Measurements from ENCODE around the gene FBXW10B. TPM values are rescaled to one million over a fixed set of nuclear protein-coding genes. Genes with fewer than 3 reads are reported as not detected.
"Not testable (repeated sequence)": the region's sequence is repeated elsewhere in the genome, so short reads cannot be mapped to it uniquely, and the experiment has no call there.

Gene FBXW10B
- total RNA-seq, 2 experiments from 2014 or later, result 0.21 to 0.82 TPM

DNA sequence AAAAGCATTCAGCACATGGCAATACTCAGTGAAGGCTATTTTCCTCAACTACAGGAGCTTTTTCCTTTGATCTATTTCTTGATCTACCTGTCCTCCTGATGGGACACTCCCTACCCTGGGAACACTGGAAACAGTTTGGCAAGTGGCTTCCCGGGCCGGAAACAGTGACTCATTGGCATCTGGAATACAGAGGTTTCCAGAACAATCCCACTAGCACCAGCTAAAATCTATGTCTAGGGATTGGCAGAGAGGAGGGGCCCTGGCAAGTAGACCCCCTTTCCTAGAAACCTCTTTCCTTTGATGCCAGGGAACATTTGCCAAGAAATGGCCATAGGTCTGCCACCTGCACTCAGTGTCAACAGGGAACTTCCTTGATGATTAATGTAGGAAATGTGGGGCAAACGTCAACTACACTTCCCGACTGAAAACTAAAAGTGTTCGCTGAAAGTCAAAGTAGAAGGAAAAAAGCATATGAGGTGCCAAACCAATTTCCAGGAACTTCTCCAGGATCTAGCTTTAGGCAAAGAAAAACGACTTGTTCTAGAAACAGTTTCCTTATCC, 30.4 kb upstream of the FBXW10B start:
- DNase-seq, result no peak
- no peak overlapping the region for H3K27ac Mint-ChIP-seq
- H3K9me3 Mint-ChIP-seq, result no peaks in the 10 kb centered on the region
- H3K4me3 Mint-ChIP-seq, result no peak overlapping the region
- H3K36me3 Mint-ChIP-seq, result peaks cover 14% of the 10 kb centered on the region
- no peaks in the 10 kb centered on the region for H3K27me3 Mint-ChIP-seq
- H3K4me1 Mint-ChIP-seq, result peaks cover 9% of the 10 kb centered on the region

DNA sequence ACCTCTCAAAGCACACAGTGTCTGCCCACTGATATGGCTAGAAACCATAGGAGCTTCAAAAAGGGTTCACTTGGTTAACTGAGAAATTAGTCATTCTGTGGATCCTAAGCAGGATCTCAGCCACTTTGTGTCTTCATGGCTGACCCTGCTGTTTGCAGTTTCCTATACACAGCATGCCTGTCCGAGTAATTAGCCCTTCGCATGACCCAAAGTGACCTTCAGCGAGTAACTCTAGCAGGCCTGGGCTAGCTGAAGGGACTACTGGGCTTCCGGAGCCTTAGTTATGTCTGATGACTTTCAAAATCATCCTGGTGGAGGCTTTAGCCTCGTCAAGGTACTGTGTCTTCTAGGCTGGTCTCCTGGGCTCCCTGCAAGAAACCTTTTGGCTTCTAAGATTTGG, 28.9 kb upstream of the FBXW10B start:
- Mint-ChIP-seq H3K27ac (no peak overlapping the region), H3K27me3 (no peaks in the 10 kb centered on the region)
- DNase-seq, result no peak

DNA sequence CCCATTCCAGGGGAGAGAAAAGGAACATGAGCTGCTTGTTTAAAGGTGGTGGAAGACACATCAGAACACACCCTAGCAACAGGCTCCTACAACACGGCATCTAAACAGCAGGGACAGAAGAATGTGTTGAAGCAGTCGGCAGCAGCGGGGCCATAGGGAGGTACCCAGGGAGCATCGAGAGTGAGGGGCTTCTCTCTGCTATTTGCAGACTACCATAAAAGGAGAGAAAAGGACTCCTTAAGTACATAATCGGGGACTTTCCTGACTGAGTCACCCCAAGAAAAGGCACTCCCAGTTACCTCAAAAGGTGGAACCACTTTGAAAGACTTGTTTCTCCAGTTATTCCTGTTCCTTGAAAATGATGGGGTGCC, 26.4 kb upstream of the FBXW10B start:
- H3K4me3 Mint-ChIP-seq, H3K27me3 Mint-ChIP-seq, H3K27ac Mint-ChIP-seq, H3K4me1 Mint-ChIP-seq, DNase-seq, H3K9me3 Mint-ChIP-seq: not testable (repeated sequence)
- peaks cover 10% of the 10 kb centered on the region for H3K36me3 Mint-ChIP-seq

More for the DNA sequence above, 28.9 kb upstream of the FBXW10B start:
- Mint-ChIP-seq H3K9me3 (no peaks in the 10 kb centered on the region), H3K36me3 (peaks cover 10% of the 10 kb centered on the region), H3K4me1 (peaks cover 9% of the 10 kb centered on the region), H3K4me3 (no peak overlapping the region)

DNA sequence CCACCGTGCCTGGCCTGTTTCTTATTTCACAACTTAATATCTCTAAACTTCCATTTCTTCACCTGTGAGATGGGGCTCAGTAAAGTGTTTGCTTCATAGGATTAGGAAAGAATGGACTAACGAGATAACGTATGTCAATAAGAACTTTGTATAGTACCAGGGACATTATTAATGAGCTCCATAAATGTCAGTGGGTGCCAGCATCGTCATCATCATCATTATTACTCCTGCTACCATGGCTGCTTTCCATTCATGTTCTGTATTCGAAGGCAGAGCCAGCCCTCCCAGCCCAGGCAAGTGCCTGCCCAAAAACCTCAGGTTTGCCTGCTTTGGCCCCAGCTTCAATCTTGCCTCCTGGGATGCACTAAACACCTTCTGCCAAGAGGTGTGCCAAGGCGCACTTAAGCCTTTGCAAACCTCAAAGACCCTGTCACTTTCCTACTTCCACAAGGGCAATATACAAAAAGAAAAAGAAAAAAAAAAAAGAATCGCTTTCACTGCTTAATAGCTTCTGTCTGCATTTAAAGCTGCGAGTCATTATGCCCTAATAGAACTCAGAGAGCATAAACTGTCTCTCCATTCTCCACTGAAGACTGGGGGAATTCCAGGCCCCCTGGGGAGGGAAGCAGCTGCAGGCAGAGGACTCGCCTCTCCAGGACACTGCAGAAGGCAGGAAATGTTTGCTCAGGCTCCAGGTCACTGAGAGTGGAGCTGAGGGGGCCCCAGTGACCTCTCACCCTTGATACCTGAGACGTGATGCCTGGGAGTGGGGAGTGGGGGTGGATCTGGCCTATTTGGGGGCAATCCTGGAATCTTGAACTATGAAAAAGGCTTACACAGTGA, 25.8 kb upstream of the FBXW10B start:
- not testable (repeated sequence) for DNase-seq, H3K27me3 Mint-ChIP-seq, H3K4me1 Mint-ChIP-seq, H3K27ac Mint-ChIP-seq, H3K9me3 Mint-ChIP-seq, H3K4me3 Mint-ChIP-seq
- H3K36me3 Mint-ChIP-seq, result peaks cover 12% of the 10 kb centered on the region

DNA sequence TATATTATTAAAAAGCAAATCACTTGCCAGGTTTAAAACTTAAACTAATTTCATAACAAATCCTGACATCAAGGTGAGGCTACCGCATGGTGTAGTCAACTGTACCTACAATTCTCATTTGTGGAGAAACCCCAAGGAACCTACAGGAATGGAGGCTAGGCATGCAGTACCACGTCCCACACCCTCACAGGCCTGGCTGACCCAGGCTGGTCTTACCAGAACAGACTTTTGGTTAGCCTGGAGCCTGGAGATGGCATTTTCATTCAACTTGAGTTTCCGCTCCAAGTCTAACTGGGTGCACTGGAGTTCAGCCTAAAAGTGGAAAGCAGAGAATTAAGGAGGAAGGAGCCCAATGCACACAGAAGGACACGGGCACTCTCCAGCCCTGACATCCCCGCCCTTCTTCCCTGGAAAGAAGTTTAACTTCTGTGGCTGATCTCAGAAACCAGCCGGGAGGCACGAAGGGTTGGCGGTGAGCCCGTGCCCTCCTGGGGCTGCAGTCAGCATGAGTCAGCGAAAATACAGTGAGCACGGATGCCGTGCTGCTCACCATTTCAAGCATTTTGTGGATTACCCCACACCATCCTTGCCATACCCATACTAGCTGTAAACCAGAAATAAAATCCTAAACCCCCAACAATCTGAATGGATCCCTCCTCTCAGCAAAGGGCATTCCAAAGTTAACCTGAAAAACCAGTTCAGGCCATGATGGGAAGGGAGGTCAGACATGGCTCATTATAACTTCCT, 23.2 kb upstream of the FBXW10B start:
- H3K4me3 Mint-ChIP-seq, H3K9me3 Mint-ChIP-seq, DNase-seq, H3K4me1 Mint-ChIP-seq, H3K27me3 Mint-ChIP-seq, H3K27ac Mint-ChIP-seq: not testable (repeated sequence)
- peaks cover 15% of the 10 kb centered on the region for H3K36me3 Mint-ChIP-seq

DNA sequence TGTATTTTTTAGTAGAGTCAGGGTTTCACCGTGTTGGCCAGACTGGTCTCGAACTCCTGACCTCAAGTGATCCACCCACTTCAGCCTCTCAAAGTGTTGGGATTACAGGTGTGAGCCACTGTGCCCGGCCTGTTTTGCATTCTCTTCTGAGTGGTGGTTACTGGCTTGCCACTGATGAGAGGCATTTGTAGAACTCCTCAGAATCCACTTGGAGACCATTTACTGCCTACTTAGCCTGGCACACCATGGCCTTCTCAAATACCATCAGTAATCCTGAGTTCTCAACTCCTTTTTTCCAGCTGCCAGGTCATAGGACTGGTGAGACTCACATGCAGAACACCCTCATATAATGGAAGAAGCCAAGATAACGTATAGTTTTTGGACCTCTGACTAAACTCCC, 22.5 kb upstream of the FBXW10B start:
- not testable (repeated sequence) for H3K4me3 Mint-ChIP-seq

DNA sequence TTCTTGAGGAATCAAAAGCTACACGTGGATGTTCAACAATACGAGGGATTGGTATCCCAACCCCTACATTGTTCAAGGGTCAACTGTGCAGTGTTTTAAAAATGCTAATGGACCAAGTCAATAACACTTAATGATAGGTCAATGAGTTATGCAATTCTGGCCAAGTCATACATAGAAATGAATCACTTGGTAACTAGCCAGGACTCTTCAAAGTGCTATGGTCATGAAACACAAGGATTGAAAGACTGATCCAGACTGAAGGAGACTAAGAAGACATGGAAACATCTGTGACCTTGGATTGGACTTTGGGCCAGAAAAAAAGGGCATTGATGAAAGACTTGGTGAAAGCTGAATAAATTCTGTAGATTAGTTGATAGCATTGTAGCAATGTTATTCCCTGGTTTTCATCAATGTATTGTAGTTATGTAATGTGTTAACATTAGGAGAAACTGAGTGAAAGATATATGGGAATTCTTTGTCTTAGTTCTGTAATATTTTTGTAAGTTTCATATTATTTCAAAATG, 11.5 kb upstream of the FBXW10B start:
- H3K9me3 Mint-ChIP-seq, H3K27ac Mint-ChIP-seq, DNase-seq, H3K4me3 Mint-ChIP-seq, H3K4me1 Mint-ChIP-seq, H3K27me3 Mint-ChIP-seq: not testable (repeated sequence)
- peaks cover 26% of the 10 kb centered on the region for H3K36me3 Mint-ChIP-seq

More for the DNA sequence above, 22.5 kb upstream of the FBXW10B start:
- H3K27ac Mint-ChIP-seq, H3K27me3 Mint-ChIP-seq, DNase-seq, H3K9me3 Mint-ChIP-seq, H3K4me1 Mint-ChIP-seq: not testable (repeated sequence)
- H3K36me3 Mint-ChIP-seq, result peaks cover 15% of the 10 kb centered on the region

DNA sequence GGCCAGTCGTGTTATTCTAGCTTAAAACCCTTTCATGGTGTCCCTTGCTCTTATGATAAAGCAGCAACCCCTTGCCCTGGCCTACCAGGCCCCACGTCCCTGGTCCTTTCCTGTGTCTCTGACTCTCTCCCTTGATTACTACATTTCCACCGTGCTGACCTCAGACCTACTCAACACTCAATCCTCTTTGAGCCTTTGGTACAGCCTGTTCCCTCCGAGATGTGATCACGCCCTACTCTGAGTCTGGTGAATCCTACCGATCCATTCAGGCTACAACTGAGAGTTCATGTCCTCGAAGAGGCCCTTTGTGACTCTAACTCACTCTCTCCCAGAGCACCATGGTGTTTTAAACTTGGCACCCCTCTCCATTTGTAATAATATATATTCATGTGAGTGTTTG, 10.5 kb upstream of the FBXW10B start:
- H3K27ac Mint-ChIP-seq, DNase-seq, H3K4me3 Mint-ChIP-seq, H3K9me3 Mint-ChIP-seq, H3K27me3 Mint-ChIP-seq, H3K4me1 Mint-ChIP-seq: not testable (repeated sequence)
- peaks cover 23% of the 10 kb centered on the region for H3K36me3 Mint-ChIP-seq

DNA sequence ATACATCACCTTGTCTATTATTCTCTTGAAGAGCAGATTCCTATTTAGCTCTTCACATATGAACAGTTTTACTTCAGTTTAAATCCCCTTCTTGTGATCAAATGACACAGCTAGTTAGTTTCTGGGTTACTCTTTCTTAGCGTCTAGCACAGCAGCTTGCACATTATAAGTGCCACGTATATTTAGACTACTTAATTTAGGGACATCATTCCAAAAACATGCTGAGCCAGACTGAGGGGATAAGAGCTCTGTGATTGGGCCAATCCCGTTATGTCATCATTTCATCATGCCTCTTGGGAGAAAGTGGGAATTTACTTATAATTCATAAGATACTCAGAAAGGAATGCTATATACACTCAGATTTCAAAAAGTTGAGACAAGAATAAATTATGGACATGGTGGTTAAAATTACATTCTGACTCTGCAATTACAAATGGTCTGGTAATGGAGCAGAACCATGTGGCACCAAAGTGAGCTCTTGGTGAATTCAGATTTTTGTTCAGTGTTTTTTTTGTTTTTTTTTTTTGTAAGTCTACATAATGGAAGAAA, 4.2 kb upstream of the FBXW10B start:
- not testable (repeated sequence) for H3K27ac Mint-ChIP-seq, H3K4me3 Mint-ChIP-seq, H3K9me3 Mint-ChIP-seq, DNase-seq, H3K27me3 Mint-ChIP-seq, H3K4me1 Mint-ChIP-seq, H3K36me3 Mint-ChIP-seq

DNA sequence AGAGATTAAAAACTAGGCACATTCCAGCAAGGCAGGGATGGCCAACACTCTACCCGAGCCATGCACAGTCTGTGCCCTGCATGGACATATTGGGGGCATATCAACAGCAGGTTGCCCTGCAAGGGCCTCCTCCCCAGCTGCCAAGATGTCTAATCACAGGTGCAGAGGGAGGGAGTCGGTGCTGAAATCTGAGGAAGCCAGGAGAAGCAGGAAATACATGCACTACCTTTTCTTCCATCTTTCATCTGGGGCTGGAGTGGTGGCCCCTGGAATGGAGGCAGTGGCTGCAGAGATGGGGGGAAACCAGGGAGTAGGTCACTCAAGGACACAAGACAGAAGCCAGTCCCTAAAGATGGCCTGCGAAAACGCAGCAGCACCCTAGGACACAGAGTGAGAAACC, 3.8 kb upstream of the FBXW10B start:
- H3K4me1 Mint-ChIP-seq, H3K36me3 Mint-ChIP-seq, H3K27me3 Mint-ChIP-seq, DNase-seq, H3K4me3 Mint-ChIP-seq, H3K27ac Mint-ChIP-seq, H3K9me3 Mint-ChIP-seq: not testable (repeated sequence)

DNA sequence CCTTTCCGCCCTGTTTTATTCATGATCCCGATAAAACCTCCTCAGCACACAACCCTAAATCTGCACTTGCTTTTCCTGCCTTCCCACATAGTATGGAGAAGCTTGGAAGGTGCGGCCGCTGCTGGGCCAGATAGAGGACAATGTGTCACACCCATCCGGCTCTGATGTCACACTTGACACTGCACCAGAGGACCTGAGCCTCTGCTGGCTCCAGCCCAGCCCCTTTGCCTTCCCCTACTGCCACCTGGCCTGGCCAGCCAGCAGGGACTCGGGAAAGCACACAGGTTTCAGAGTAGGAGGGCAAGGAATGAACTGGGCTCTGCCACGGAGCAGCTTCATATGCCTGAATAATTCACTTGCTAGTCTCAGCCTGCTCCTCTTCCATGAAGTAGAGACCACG, 2.6 kb upstream of the FBXW10B start:
- not testable (repeated sequence) for H3K27me3 Mint-ChIP-seq, H3K9me3 Mint-ChIP-seq, H3K4me1 Mint-ChIP-seq, H3K4me3 Mint-ChIP-seq, H3K36me3 Mint-ChIP-seq, DNase-seq, H3K27ac Mint-ChIP-seq

DNA sequence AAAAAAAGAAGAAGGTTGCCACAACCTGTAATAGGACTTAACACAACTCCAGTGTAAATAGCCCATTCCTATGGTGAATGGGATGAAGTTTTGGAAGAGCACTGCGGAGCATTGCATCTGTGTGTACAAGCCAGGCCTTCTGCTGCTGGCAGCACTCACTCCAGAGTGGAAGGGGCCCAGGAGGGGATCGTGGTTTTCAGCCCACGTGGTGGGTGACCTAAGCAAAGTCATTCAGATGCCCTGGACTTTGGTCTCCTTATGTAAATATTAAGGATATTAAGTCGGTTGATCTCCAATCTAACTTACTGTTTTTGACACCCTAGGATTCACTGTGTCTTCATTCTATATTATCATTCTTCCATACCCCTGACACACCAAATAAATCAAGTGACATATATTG, 2.7 kb downstream of the FBXW10B start:
- not testable (repeated sequence) for H3K36me3 Mint-ChIP-seq, H3K9me3 Mint-ChIP-seq, H3K27ac Mint-ChIP-seq, H3K4me3 Mint-ChIP-seq, H3K4me1 Mint-ChIP-seq, DNase-seq, H3K27me3 Mint-ChIP-seq

DNA sequence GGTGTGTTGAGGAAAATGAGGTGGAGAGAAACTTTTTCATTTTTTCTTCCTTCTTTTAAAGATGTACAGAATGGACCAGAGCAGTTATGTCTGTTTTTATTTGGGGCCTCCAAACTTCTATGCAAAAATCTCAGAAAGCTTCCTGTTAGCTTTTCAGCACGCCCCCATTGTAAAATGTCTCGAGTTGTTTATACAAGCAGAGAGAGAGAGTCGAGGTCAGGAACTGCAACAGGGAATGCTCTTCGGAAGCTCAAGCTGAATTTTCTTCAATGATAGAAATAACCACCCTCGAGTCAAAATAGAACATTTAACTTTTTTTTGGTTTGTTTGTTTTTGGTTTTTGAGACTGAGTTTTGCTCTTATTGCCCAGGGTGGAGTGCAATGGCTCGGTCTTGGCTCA, 3.7 kb downstream of the FBXW10B start:
- not testable (repeated sequence) for H3K27me3 Mint-ChIP-seq, H3K36me3 Mint-ChIP-seq, H3K9me3 Mint-ChIP-seq, DNase-seq, H3K4me1 Mint-ChIP-seq, H3K27ac Mint-ChIP-seq, H3K4me3 Mint-ChIP-seq

DNA sequence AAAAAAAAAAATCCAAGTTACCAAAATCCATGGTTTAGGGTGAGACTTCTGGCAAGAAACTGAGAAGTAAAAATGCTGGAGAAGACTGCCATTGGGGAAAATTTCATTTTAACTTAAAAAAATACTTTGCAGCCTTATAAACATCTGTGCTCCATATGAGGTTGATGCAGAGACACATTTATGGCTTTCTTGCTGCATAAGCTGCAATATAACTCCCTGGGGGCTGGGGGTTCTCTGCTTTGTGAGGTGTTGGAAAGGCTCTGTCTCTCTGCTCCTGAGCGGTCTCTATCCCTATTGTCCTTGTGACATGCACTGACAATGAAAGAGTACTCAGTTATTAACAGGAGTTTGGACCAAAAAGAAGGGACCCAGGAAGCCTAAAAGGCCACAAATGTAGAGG, 6.4 kb downstream of the FBXW10B start:
- not testable (repeated sequence) for H3K27ac Mint-ChIP-seq, H3K9me3 Mint-ChIP-seq, H3K27me3 Mint-ChIP-seq, H3K36me3 Mint-ChIP-seq, DNase-seq, H3K4me3 Mint-ChIP-seq, H3K4me1 Mint-ChIP-seq

DNA sequence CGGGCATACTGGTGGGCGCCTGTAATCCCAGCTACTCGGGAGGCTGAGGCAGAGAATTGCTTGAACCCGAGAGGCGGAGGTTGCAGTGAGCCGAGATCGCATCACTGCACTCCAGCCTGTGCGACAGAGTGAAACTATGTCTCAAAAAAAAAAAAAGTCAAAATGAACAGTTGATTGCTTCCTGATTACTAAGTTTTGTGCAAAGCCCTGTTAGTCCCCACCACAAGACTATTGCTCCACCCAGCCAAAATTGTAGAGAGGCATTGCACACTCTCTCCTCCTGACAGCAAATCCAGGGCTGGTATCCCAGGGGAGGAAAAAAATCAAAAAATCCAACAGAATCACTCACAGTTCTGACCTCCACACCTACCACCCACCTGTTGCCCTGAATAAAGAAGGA, 26.5 kb downstream of the FBXW10B start:
- peaks cover 29% of the 10 kb centered on the region for H3K27me3 Mint-ChIP-seq
- H3K27ac Mint-ChIP-seq, H3K4me3 Mint-ChIP-seq, DNase-seq, H3K9me3 Mint-ChIP-seq, H3K36me3 Mint-ChIP-seq: not testable (repeated sequence)
- H3K4me1 Mint-ChIP-seq, result peaks cover 24% of the 10 kb centered on the region

All from activated naive CD8-positive, alpha-beta T cell treated with anti-CD3 and anti-CD28 coated beads for 36 hours (primary cell).